Ascending aorta (tissue), 2 donors: ENCODE data around the gene GALNT9. TPM values are rescaled to one million over a fixed set of nuclear protein-coding genes. Genes with fewer than 3 reads are reported as not detected.

Experiments
- DNase-seq, 2 donors: peaks; one replicate each; pipeline ENCODE4 v3.0.0-alpha.2; 2019; ENCODE audit warnings: low spot score in 2 of 2
- H3K27ac ChIP-seq, 2 donors: fragments of 200-600 bp; sonication (generic); one replicate each; pipeline ENCODE4 v1.5.1; 2016 to 2017; ENCODE audit warnings: mild to moderate bottlenecking in 1 of 2
- H3K27me3 ChIP-seq: fragments of 200-600 bp; sonication (generic); one replicate; pipeline ENCODE4 v1.5.1; 2017
- H3K36me3 ChIP-seq, 2 donors: fragments of 200-600 bp; sonication (generic); one replicate each; pipeline ENCODE4 v1.5.1; 2016
- H3K4me1 ChIP-seq, 2 donors: fragments of 200-600 bp; sonication (generic); one replicate each; pipeline ENCODE4 v1.5.1; 2016 to 2017; ENCODE audit warnings: mild to moderate bottlenecking in 1 of 2
- H3K4me3 ChIP-seq, 2 donors: fragments of 200-600 bp; sonication (generic); one replicate each; pipeline ENCODE4 v1.5.1; 2016 to 2017; ENCODE audit warnings: mild to moderate bottlenecking in 1 of 2
- H3K9me3 ChIP-seq, 2 donors: fragments of 200-600 bp; sonication (generic); one replicate each; pipeline ENCODE4 v1.5.1; 2016
- CTCF ChIP-seq, 3 experiments: fragments of 200-600 bp in 2 of 3; fragments of 450-650 bp in 1 of 3; sonication (generic) in 2 of 3; IDR thresholded peaks; one replicate each; pipeline ENCODE4 v1.5.1; 2016 to 2019; ENCODE audit warnings: antibody characterized with exemption in 3 of 3, mild to moderate bottlenecking in 1 of 3, moderate library complexity in 1 of 3
- intact Hi-C: fragments of 100-400 bp; cut with DNase I; formaldehyde crosslinking; loops from one replicate; pipeline ENCODE4 v1.15.1; 2023
- total RNA-seq: library from RNA; depleted of rRNA; stranded (reverse); fragments of >200 nt; gene quantifications from one replicate; pipeline ENCODE4 v1.1.0, GENCODE V29; 2016

Gene GALNT9
- total RNA-seq, 1 donor from 2014 or later, result not detected

- Histone ChIP-seq H3K36me3 (peaks cover 5 to 14% of the 10 kb centered on the region in 2 donors), H3K27ac (no peak overlapping the region), H3K4me1 (peaks cover 4 to 6% of the 10 kb centered on the region in 2 donors), H3K27me3 (no peaks in the 10 kb centered on the region), H3K4me3 (no peak overlapping the region), H3K9me3 (no peaks in the 10 kb centered on the region)
- no peak for DNase-seq
- no peak for TF ChIP-seq CTCF (IDR thresholded peaks at IDR 0.05)
- intact Hi-C loops, result no loop called here
Measured at GRCh38 chr12:132161036-132161781, 168.2 kb downstream of the GALNT9 start.

GRCh38 chr12:132160601-132161035 lies 168.8 kb downstream of the GALNT9 start:
- H3K9me3 ChIP-seq, result no peaks in the 10 kb centered on the region
- no peak overlapping the region for H3K27ac ChIP-seq
- H3K4me1 ChIP-seq, result peaks cover 4 to 6% of the 10 kb centered on the region in 2 donors
- H3K27me3 ChIP-seq, result no peaks in the 10 kb centered on the region
- TF ChIP-seq CTCF (IDR thresholded peaks at IDR 0.05), result no peak
- no peak for DNase-seq
- no peak overlapping the region for H3K4me3 ChIP-seq
- H3K36me3 ChIP-seq, result peaks cover 5 to 14% of the 10 kb centered on the region in 2 donors
- intact Hi-C loops, result no loop called here

GRCh38 chr12:132160016-132160415 lies 169.4 kb downstream of the GALNT9 start:
- Histone ChIP-seq H3K4me3 (no peak overlapping the region), H3K27me3 (no peaks in the 10 kb centered on the region), H3K36me3 (peaks cover 5 to 14% of the 10 kb centered on the region in 2 donors), H3K4me1 (peaks cover 4 to 6% of the 10 kb centered on the region in 2 donors), H3K27ac (no peak overlapping the region), H3K9me3 (no peaks in the 10 kb centered on the region)
- DNase-seq, result no peak
- intact Hi-C loops, result no loop called here
- no peak for TF ChIP-seq CTCF (IDR thresholded peaks at IDR 0.05)

GRCh38 chr12:132159555-132160003 lies 169.8 kb downstream of the GALNT9 start:
- intact Hi-C loops, result no loop called here
- TF ChIP-seq CTCF (IDR thresholded peaks at IDR 0.05), result no peak
- Histone ChIP-seq H3K4me1 (peaks cover 4 to 6% of the 10 kb centered on the region in 2 donors), H3K9me3 (no peaks in the 10 kb centered on the region), H3K27me3 (no peaks in the 10 kb centered on the region), H3K27ac (no peak overlapping the region), H3K4me3 (no peak overlapping the region), H3K36me3 (peaks cover 5 to 14% of the 10 kb centered on the region in 2 donors)
- no peak for DNase-seq

GRCh38 chr12:132158677-132159554 lies 170.5 kb downstream of the GALNT9 start:
- no peaks in the 10 kb centered on the region for H3K9me3 ChIP-seq
- DNase-seq, result no peak
- intact Hi-C loops, result no loop called here
- no peak overlapping the region for H3K27ac ChIP-seq
- no peaks in the 10 kb centered on the region for H3K27me3 ChIP-seq
- peaks cover 5 to 14% of the 10 kb centered on the region in 2 donors for H3K36me3 ChIP-seq
- H3K4me1 ChIP-seq, result peaks cover 4 to 6% of the 10 kb centered on the region in 2 donors
- TF ChIP-seq CTCF (IDR thresholded peaks at IDR 0.05), result no peak
- H3K4me3 ChIP-seq, result no peak overlapping the region
